ENCODE results near the gene TSC22D3. TPM values are rescaled to one million over a fixed set of nuclear protein-coding genes. Genes with fewer than 3 reads are reported as not detected.

Gene TSC22D3
- total and polyA plus RNA-seq, 8 donors = 198 to 906 (median 338) TPM

DNA sequence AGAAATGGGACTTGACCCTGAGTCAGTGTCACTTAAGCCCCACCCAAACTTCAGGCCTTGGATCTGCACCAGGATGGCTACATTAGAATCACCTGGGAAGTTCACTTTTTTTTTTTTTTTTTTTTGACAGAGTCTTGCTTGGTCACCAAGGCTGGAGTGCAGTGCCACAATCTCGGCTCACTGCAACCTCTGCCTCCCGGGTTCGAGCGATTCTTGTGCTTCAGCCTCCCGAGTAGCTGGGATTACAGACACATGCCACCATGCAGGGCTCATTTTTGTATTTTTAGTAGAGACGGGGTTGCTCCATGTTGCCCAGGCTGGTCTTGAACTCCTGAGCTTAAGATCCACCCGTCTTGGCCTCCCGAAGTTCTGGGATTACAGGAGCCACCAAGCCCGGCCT lies 4.9 kb upstream of the TSC22D3 start:
- Histone ChIP-seq H3K4me1 (peaks cover 4 to 19% (median 6%) of the 10 kb centered on the region in 4 donors), H3K36me3 (no peaks in the 10 kb centered on the region), H3K27ac (no peak overlapping the region), H3K27me3 (peaks cover 0 to 2% (median 0%) of the 10 kb centered on the region in 3 donors), H3K4me3 (no peak overlapping the region), H3K9me3 (no peaks in the 10 kb centered on the region)
- DNase-seq = no peak
- 90 to 98% (median 95%) methylated on average over 4 to 9 of the region's 9 CpGs for WGBS, 5 donors
- intact Hi-C loops (cut with DNase I; ENCODE audit: low total_unique reads) = no loop called here
- TF ChIP-seq, protein P1, sequence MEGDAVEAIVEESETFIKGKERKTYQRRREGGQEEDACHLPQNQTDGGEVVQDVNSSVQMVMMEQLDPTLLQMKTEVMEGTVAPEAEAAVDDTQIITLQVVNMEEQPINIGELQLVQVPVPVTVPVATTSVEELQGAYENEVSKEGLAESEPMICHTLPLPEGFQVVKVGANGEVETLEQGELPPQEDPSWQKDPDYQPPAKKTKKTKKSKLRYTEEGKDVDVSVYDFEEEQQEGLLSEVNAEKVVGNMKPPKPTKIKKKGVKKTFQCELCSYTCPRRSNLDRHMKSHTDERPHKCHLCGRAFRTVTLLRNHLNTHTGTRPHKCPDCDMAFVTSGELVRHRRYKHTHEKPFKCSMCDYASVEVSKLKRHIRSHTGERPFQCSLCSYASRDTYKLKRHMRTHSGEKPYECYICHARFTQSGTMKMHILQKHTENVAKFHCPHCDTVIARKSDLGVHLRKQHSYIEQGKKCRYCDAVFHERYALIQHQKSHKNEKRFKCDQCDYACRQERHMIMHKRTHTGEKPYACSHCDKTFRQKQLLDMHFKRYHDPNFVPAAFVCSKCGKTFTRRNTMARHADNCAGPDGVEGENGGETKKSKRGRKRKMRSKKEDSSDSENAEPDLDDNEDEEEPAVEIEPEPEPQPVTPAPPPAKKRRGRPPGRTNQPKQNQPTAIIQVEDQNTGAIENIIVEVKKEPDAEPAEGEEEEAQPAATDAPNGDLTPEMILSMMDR (IDR thresholded peaks at IDR 0.05) = no peak
- no peak for TF ChIP-seq POLR2A (IDR thresholded peaks at IDR 0.05)
- no peak for TF ChIP-seq EP300 (IDR thresholded peaks at IDR 0.05)
- no peak for TF ChIP-seq POLR2AphosphoS5 (IDR thresholded peaks at IDR 0.05)

GRCh38 chrX:107777536-107777832 lies 1.9 kb upstream of the TSC22D3 start, which contains the start of gene NCBP2L:
NCBP2L (plus strand) TSS chrX:107777733; CDS start chrX:107794221, 16,488 bp downstream.
- H3K4me1 ChIP-seq = peaks cover 4 to 19% (median 16%) of the 10 kb centered on the region in 4 donors
- peak within 1 kb of the TSS; percentile 85 to 90 (median 87) for H3K27ac ChIP-seq
- 38 to 62% (median 46%) methylated on average over 4 to 6 of the region's 6 CpGs for WGBS, 5 donors
- H3K36me3 ChIP-seq = no peaks in the 10 kb centered on the region
- no peak for DNase-seq
- TF ChIP-seq, protein P1 (IDR thresholded peaks at IDR 0.05) = peak in 1 of 7 experiments; percentile 15
- TF ChIP-seq POLR2A (IDR thresholded peaks at IDR 0.05) (no peak), POLR2AphosphoS5 (IDR thresholded peaks at IDR 0.05) (no peak), EP300 (IDR thresholded peaks at IDR 0.05) (no peak)
- H3K4me3 ChIP-seq = peak within 1 kb of the TSS; percentile 54 to 61 (median 60)
- peaks cover 0 to 13% (median 0%) of the 10 kb centered on the region in 3 donors for H3K27me3 ChIP-seq
- no peaks in the 10 kb centered on the region for H3K9me3 ChIP-seq
- intact Hi-C loops (cut with DNase I; ENCODE audit: low total_unique reads) = loop anchor here (5.0 kb wide), 1 partner anchor 115 kb away; no protein-coding TSS in a partner anchor

DNA sequence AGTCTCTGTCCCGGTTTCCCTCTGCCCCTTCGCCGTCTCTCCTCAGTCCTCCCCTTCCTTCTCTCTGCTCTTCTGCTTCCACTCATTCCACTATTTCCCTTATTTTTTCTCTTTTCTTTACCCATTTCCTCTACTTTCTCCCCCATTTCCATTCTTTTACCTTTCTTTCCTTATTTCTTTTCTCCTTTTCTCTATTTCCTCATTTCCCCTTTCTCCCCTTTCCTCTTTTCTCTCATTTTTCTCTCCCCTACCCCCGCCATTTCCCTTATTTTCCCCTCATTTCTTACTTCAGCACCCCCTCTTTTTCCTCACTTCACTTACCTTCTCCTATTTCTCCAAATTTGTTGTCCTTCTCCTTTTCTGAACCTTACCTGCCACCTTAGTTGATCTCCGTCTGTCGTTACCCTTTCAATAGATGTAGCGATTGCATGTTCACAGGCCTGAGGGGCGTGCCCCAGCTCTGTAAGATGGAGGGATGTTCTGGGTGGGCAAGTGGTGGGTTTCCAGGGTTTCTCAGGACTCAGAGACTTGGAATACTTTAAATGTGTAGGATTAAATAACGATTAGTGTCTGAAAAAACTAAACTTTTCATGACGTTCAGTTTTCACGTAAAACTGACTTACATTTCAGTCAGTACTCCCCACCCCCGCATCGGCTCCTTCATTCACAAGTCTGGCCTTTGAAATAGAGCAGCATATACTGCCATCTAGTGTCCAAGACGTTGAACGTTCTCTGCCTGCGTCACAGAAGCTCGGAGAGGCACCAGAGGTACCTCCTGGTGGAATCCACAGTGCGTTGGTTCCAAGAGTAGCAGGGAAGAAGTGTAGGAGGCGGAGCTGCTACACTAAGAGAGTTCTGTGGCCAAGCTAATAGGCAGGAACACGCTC lies 1.3 kb upstream of the TSC22D3 start:
- Histone ChIP-seq H3K9me3 (no peaks in the 10 kb centered on the region), H3K36me3 (no peaks in the 10 kb centered on the region), H3K27me3 (peaks cover 0 to 13% (median 0%) of the 10 kb centered on the region in 3 donors), H3K4me1 (peaks cover 4 to 19% (median 17%) of the 10 kb centered on the region in 4 donors), H3K4me3 (peak overlapping the region; percentile 54 to 61 (median 60)), H3K27ac (peak overlapping the region; percentile 85 to 90 (median 87))
- peak; percentile 84 to 94 for DNase-seq
- TF ChIP-seq, protein P1 (IDR thresholded peaks at IDR 0.05) = peak in 5 of 7 experiments; percentile 44 to 88 (median 67)
- TF ChIP-seq POLR2A (IDR thresholded peaks at IDR 0.05) (no peak), POLR2AphosphoS5 (IDR thresholded peaks at IDR 0.05) (peak; percentile 15 to 68 (median 52)), EP300 (IDR thresholded peaks at IDR 0.05) (no peak)
- intact Hi-C loops (cut with DNase I; ENCODE audit: low total_unique reads) = loop anchor here (5.0 kb wide), 1 partner anchor 115 kb away; no protein-coding TSS in a partner anchor
- 5 to 14% (median 7%) methylated on average over 19 to 20 of the region's 20 CpGs for WGBS, 5 donors

- Histone ChIP-seq H3K27me3 (peaks cover 0 to 13% (median 0%) of the 10 kb centered on the region in 3 donors), H3K4me1 (peaks cover 4 to 26% (median 23%) of the 10 kb centered on the region in 4 donors), H3K9me3 (no peaks in the 10 kb centered on the region), H3K27ac (peak overlapping the region; percentile 85 to 90 (median 87)), H3K36me3 (no peaks in the 10 kb centered on the region), H3K4me3 (peak overlapping the region; percentile 54 to 61 (median 60))
- TF ChIP-seq POLR2AphosphoS5 (IDR thresholded peaks at IDR 0.05) (no peak), EP300 (IDR thresholded peaks at IDR 0.05) (no peak), POLR2A (IDR thresholded peaks at IDR 0.05) (no peak)
- TF ChIP-seq, protein P1 (IDR thresholded peaks at IDR 0.05) = no peak
- 5 to 45% (median 15%) methylated on average over 22 to 40 of the region's 40 CpGs for WGBS, 5 donors
- DNase-seq = peak in 1 of 2 donors; percentile 26
- intact Hi-C loops (cut with DNase I; ENCODE audit: low total_unique reads) = loop anchor here (5.0 kb wide), 1 partner anchor 113 kb away; no protein-coding TSS in a partner anchor
These were observed 420 bp downstream of the TSC22D3 start for GRCh38 chrX:107775000-107775733.

All from stomach (tissue), 9 donors.